Fibroblast of lung (primary cell): ENCODE measurements around the gene CTNNA2.

ENCODE experiments used
- EZH2 ChIP-seq: IDR thresholded peaks from 2 replicates; pipeline ENCODE4 v1.5.1; 2012; ENCODE audit warnings: low read length, control low read depth, mild to moderate bottlenecking; ENCODE audit errors: missing control alignments
- TF ChIP-seq, protein P1 (sequence below), 2 donors: IDR thresholded peaks in 1 of 2; conservative IDR thresholded peaks in 1 of 2; 1 replicate in 1 of 2; 2 replicates in 1 of 2; pipeline ENCODE4 v1.5.1; 2011 to 2012; ENCODE audit warnings: low read length in 2 of 2, control low read depth in 1 of 2, inconsistent platforms in 1 of 2, low read depth in 1 of 2, mild to moderate bottlenecking in 1 of 2

DNA sequence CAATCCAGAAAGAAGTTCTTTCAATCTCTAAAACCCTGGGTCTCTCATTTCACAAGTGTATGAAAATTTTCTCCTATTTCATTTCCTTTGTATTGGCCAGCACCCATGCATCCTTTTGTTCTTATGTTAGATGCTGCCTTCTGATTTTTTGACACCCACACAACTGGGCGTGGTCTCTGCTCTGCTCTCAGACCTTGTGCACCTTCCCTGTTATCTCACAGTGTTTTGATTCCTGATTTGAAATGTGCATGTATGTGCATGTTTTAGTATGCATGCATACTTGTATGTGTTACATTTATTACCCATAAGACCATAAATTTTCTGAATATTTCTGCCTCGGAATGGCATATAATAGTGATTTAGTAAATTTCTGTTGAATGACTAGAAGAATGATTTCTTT is 152.2 kb downstream of the CTNNA2 start:
- no peak for TF ChIP-seq EZH2
- TF ChIP-seq, protein P1, sequence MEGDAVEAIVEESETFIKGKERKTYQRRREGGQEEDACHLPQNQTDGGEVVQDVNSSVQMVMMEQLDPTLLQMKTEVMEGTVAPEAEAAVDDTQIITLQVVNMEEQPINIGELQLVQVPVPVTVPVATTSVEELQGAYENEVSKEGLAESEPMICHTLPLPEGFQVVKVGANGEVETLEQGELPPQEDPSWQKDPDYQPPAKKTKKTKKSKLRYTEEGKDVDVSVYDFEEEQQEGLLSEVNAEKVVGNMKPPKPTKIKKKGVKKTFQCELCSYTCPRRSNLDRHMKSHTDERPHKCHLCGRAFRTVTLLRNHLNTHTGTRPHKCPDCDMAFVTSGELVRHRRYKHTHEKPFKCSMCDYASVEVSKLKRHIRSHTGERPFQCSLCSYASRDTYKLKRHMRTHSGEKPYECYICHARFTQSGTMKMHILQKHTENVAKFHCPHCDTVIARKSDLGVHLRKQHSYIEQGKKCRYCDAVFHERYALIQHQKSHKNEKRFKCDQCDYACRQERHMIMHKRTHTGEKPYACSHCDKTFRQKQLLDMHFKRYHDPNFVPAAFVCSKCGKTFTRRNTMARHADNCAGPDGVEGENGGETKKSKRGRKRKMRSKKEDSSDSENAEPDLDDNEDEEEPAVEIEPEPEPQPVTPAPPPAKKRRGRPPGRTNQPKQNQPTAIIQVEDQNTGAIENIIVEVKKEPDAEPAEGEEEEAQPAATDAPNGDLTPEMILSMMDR (conservative IDR thresholded peaks at IDR 0.05 in 1 of 2, IDR thresholded peaks at IDR 0.05 in 1 of 2; ENCODE audit: low read depth in 1 of 2, low read length in 2 of 2), result no peak
